HepG2 (cell line): ENCODE measurements around the gene PPP2R5C. TPM values are rescaled to one million over a fixed set of nuclear protein-coding genes. Genes with fewer than 3 reads are reported as not detected.

Experiments
- ASH2L ChIP-seq: fragments of 300-600, 200-600 bp; sonication (generic); IDR thresholded peaks from 2 replicates; pipeline ENCODE4 v1.7.0; 2017; ENCODE audit warnings: low read depth, mild to moderate bottlenecking, moderate library complexity, mixed read lengths, low read length; ENCODE audit not compliant: insufficient read length
- CENPT ChIP-seq: sonication (generic); formaldehyde crosslinking; IDR thresholded peaks from 2 replicates; pipeline ENCODE4 v1.8.0; 2022; ENCODE audit warnings: low read depth, mild to moderate bottlenecking, moderate library complexity, missing genetic modification reagents
- PHF21A ChIP-seq: sonication (generic); formaldehyde crosslinking; IDR thresholded peaks from 2 replicates; pipeline ENCODE4 v1.5.0; 2020; ENCODE audit warnings: mild to moderate bottlenecking, missing genetic modification reagents
- TSC22D2 ChIP-seq: sonication (generic); formaldehyde crosslinking; IDR thresholded peaks from 2 replicates; pipeline ENCODE4 v1.5.1; 2020; ENCODE audit warnings: missing genetic modification reagents, mild to moderate bottlenecking, borderline replicate concordance
- ZNF225 ChIP-seq: sonication (generic); formaldehyde crosslinking; IDR thresholded peaks from 2 replicates; pipeline ENCODE4 v1.4.0; 2020; ENCODE audit warnings: mild to moderate bottlenecking, missing genetic modification reagents
- ZNF430 ChIP-seq: sonication (generic); formaldehyde crosslinking; IDR thresholded peaks from 2 replicates; pipeline ENCODE4 v1.9.0; 2021; ENCODE audit warnings: mild to moderate bottlenecking, missing genetic modification reagents
- ZNF556 ChIP-seq: sonication (generic); formaldehyde crosslinking; IDR thresholded peaks from 2 replicates; pipeline ENCODE4 v1.4.0; 2020; ENCODE audit warnings: mild to moderate bottlenecking, missing genetic modification reagents, borderline replicate concordance
- ZNF746 ChIP-seq: sonication (generic); formaldehyde crosslinking; IDR thresholded peaks from 2 replicates; pipeline ENCODE4 v1.8.0; 2022; ENCODE audit warnings: mild to moderate bottlenecking, missing genetic modification reagents
- ZNF776 ChIP-seq: sonication (generic); formaldehyde crosslinking; IDR thresholded peaks from 2 replicates; pipeline ENCODE4 v1.4.0; 2020; ENCODE audit warnings: mild to moderate bottlenecking, missing genetic modification reagents
- polyA plus RNA-seq, 8 experiments: library from polyadenylated mRNA; depleted of rRNA in 3 of 8; stranded (reverse) in 7 of 8; unstranded in 1 of 8; fragments of >200 nt; fragmentation: Illumina TruSeq in 4 of 8; extraction: Trizol in 4 of 8; gene quantifications; 2 replicates each; pipeline versions ENCODE4 v1.2.1 to v1.2.3, GENCODE V29; 2011 to 2016; ENCODE audit warnings: low read depth in 4 of 8, missing spikeins in 1 of 8, mixed read lengths in 1 of 8; ENCODE audit not compliant: insufficient read depth in 1 of 8
- total RNA-seq, 5 experiments: library from RNA; depleted of rRNA; stranded (reverse); fragments of >200 nt; fragmentation: Illumina TruSeq; extraction: Trizol; gene quantifications; 2 replicates each; pipeline ENCODE4 v1.2.3, GENCODE V29; 2016; ENCODE audit warnings: low read depth in 1 of 5
- TF ChIP-seq, protein P1 (sequence below): sonication (generic); formaldehyde crosslinking; IDR thresholded peaks from 2 replicates; pipeline ENCODE4 v1.5.1; 2020; ENCODE audit warnings: missing genetic modification reagents, mild to moderate bottlenecking, borderline replicate concordance
- TF ChIP-seq, protein P2 (sequence below): sonication (generic); formaldehyde crosslinking; IDR thresholded peaks from 2 replicates; pipeline ENCODE4 v1.4.0; 2020; ENCODE audit warnings: mild to moderate bottlenecking, low read depth, missing genetic modification reagents
- TF ChIP-seq, protein P3 (sequence below): sonication (generic); formaldehyde crosslinking; IDR thresholded peaks from 2 replicates; pipeline ENCODE4 v1.4.0; 2020; ENCODE audit warnings: missing genetic modification reagents
- TF ChIP-seq, protein P4 (sequence below): sonication (generic); formaldehyde crosslinking; IDR thresholded peaks from 2 replicates; pipeline ENCODE4 v1.5.1; 2020; ENCODE audit warnings: mild to moderate bottlenecking, missing genetic modification reagents, borderline replicate concordance

Gene PPP2R5C
- total and polyA plus RNA-seq, 2 of the 13 experiments (the other 11 are each of a cell fraction or from before 2014, with no cell fraction given), result 74.3 to 78.5 TPM

DNA sequence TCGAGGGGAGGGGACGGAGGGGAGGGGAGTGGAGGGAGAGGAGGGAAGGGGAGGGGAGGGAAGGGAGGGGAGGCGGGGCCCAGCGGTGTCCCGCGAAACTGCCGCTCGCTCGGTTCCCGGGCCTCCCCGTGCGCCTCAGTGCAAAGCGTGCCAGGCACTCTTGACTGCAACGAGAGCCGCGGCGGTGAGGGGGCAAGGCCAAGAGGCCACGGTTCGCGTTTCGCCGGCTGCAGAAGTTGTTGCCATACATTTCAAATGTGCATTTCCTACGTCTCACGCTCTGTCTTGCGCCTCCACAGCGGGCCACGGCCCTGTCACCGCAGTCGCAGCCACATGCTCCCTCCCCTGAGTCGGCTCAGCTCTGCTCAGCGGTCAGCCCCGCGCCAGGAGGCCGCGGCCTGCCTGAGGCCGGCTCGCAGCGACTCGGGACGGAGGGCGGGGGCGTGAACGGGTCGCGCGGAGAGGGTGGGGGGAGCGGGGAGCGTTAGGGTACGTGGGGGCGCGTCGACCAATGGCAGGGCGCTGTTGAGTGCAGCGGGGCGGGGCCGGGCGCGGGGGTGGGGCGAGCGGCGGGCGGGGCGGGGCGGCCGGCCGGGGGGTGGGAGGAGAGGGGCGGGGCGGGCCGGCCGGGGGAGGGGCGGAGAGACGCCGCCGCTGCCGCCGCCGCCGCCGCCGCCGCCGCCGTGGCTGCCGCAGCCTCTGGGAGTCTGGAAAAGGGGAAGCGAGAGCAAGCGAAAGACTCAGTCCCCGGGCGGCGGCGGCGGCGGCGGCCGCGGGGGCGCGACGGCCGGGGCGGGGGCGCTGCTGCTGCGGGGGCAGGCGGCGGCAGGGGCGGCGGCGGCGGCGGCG lies at the start of gene PPP2R5C (continued):
- TF ChIP-seq, protein P1, sequence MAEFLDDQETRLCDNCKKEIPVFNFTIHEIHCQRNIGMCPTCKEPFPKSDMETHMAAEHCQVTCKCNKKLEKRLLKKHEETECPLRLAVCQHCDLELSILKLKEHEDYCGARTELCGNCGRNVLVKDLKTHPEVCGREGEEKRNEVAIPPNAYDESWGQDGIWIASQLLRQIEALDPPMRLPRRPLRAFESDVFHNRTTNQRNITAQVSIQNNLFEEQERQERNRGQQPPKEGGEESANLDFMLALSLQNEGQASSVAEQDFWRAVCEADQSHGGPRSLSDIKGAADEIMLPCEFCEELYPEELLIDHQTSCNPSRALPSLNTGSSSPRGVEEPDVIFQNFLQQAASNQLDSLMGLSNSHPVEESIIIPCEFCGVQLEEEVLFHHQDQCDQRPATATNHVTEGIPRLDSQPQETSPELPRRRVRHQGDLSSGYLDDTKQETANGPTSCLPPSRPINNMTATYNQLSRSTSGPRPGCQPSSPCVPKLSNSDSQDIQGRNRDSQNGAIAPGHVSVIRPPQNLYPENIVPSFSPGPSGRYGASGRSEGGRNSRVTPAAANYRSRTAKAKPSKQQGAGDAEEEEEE (CRISPR knock-in tag), result no peak
- TF ChIP-seq, protein P2, sequence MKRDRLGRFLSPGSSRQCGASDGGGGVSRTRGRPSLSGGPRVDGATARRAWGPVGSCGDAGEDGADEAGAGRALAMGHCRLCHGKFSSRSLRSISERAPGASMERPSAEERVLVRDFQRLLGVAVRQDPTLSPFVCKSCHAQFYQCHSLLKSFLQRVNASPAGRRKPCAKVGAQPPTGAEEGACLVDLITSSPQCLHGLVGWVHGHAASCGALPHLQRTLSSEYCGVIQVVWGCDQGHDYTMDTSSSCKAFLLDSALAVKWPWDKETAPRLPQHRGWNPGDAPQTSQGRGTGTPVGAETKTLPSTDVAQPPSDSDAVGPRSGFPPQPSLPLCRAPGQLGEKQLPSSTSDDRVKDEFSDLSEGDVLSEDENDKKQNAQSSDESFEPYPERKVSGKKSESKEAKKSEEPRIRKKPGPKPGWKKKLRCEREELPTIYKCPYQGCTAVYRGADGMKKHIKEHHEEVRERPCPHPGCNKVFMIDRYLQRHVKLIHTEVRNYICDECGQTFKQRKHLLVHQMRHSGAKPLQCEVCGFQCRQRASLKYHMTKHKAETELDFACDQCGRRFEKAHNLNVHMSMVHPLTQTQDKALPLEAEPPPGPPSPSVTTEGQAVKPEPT, result peak; percentile 60; the same call in 1 of the 2 replicates
- peak; percentile 92 for TF ChIP-seq ZNF776 (CRISPR knock-in tag)
- TF ChIP-seq ZNF746 (CRISPR knock-in tag), result peak; percentile 94
- TF ChIP-seq PHF21A (CRISPR knock-in tag), result no peak
- TF ChIP-seq ASH2L, result peak; percentile 86
- peak; percentile 37; the same call in 1 of the 2 replicates for TF ChIP-seq ZNF430
- TF ChIP-seq ZNF556 (CRISPR knock-in tag), result peak; percentile 45; the same call in 1 of the 2 replicates
- TF ChIP-seq ZNF225 (CRISPR knock-in tag), result peak; percentile 80; the same call in 1 of the 2 replicates
- TF ChIP-seq, protein P3, sequence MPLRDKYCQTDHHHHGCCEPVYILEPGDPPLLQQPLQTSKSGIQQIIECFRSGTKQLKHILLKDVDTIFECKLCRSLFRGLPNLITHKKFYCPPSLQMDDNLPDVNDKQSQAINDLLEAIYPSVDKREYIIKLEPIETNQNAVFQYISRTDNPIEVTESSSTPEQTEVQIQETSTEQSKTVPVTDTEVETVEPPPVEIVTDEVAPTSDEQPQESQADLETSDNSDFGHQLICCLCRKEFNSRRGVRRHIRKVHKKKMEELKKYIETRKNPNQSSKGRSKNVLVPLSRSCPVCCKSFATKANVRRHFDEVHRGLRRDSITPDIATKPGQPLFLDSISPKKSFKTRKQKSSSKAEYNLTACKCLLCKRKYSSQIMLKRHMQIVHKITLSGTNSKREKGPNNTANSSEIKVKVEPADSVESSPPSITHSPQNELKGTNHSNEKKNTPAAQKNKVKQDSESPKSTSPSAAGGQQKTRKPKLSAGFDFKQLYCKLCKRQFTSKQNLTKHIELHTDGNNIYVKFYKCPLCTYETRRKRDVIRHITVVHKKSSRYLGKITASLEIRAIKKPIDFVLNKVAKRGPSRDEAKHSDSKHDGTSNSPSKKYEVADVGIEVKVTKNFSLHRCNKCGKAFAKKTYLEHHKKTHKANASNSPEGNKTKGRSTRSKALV, result 0 out of 2 replicates have a peak, but pooled peaks have one; percentile 40
- peak; percentile 58 for TF ChIP-seq CENPT (CRISPR knock-in tag)
- TF ChIP-seq, protein P4, sequence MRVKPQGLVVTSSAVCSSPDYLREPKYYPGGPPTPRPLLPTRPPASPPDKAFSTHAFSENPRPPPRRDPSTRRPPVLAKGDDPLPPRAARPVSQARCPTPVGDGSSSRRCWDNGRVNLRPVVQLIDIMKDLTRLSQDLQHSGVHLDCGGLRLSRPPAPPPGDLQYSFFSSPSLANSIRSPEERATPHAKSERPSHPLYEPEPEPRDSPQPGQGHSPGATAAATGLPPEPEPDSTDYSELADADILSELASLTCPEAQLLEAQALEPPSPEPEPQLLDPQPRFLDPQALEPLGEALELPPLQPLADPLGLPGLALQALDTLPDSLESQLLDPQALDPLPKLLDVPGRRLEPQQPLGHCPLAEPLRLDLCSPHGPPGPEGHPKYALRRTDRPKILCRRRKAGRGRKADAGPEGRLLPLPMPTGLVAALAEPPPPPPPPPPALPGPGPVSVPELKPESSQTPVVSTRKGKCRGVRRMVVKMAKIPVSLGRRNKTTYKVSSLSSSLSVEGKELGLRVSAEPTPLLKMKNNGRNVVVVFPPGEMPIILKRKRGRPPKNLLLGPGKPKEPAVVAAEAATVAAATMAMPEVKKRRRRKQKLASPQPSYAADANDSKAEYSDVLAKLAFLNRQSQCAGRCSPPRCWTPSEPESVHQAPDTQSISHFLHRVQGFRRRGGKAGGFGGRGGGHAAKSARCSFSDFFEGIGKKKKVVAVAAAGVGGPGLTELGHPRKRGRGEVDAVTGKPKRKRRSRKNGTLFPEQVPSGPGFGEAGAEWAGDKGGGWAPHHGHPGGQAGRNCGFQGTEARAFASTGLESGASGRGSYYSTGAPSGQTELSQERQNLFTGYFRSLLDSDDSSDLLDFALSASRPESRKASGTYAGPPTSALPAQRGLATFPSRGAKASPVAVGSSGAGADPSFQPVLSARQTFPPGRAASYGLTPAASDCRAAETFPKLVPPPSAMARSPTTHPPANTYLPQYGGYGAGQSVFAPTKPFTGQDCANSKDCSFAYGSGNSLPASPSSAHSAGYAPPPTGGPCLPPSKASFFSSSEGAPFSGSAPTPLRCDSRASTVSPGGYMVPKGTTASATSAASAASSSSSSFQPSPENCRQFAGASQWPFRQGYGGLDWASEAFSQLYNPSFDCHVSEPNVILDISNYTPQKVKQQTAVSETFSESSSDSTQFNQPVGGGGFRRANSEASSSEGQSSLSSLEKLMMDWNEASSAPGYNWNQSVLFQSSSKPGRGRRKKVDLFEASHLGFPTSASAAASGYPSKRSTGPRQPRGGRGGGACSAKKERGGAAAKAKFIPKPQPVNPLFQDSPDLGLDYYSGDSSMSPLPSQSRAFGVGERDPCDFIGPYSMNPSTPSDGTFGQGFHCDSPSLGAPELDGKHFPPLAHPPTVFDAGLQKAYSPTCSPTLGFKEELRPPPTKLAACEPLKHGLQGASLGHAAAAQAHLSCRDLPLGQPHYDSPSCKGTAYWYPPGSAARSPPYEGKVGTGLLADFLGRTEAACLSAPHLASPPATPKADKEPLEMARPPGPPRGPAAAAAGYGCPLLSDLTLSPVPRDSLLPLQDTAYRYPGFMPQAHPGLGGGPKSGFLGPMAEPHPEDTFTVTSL, result no peak
- TF ChIP-seq TSC22D2 (CRISPR knock-in tag), result no peak; the same call in 1 of the 2 replicates
